HEK293 (cell line): ENCODE data around the gene XIRP1.

Experiments used
- CTCF ChIA-PET: fragments of 350-600 bp; formaldehyde crosslinking; extraction: SDS; loops from one replicate; lab custom pipeline; 2021; ENCODE audit warnings: antibody characterized with exemption; lab: Yijun Ruan, JAX
- POLR2A ChIA-PET: fragments of 300-600 bp; formaldehyde crosslinking; extraction: SDS; loops from one replicate; lab custom pipeline; 2020; ENCODE audit warnings: antibody characterized with exemption, inconsistent platforms; lab: Yijun Ruan, JAX
- H3K27ac ChIP-seq: fragments of 200-500 bp; sonication (Bioruptor generic); 2 replicates; pipeline ENCODE4 v1.5.1; 2014; ENCODE audit warnings: low read depth, low read length, control low read depth, inconsistent platforms; ENCODE audit errors: extremely low read depth
- H3K36me3 ChIP-seq, 2 experiments: fragments of 200-500 bp in 1 of 2; sonication (Bioruptor generic) in 1 of 2; 1 replicate in 1 of 2; 2 replicates in 1 of 2; pipeline ENCODE4 v1.5.1; 2014 to 2017; ENCODE audit warnings: inconsistent platforms in 2 of 2, low read length in 2 of 2; ENCODE audit not compliant: control insufficient read depth in 2 of 2, insufficient read depth in 1 of 2
- H3K4me1 ChIP-seq: fragments of 200-500 bp; sonication (Bioruptor generic); 2 replicates; pipeline ENCODE4 v1.5.1; 2014; ENCODE audit warnings: mild to moderate bottlenecking, low read length, inconsistent platforms; ENCODE audit not compliant: control insufficient read depth, insufficient read depth
- H3K4me3 ChIP-seq: 2 replicates; pipeline ENCODE4 v1.5.1; 2011; ENCODE audit warnings: low read depth, mild to moderate bottlenecking, control low read depth, low read length, moderate library complexity
- H3K9me3 ChIP-seq: fragments of 200-500 bp; sonication (Bioruptor generic); 2 replicates; pipeline ENCODE4 v1.5.1; 2014; ENCODE audit warnings: low read depth, low read length, inconsistent platforms; ENCODE audit not compliant: control insufficient read depth, insufficient read depth
- BCL11A ChIP-seq: fragments of 450-650 bp; formaldehyde crosslinking; IDR thresholded peaks from 2 replicates; pipeline ENCODE4 v1.5.1; 2016; ENCODE audit warnings: low read depth, missing biosample characterization, missing genetic modification characterization
- GLI2 ChIP-seq: fragments of 450-650 bp; formaldehyde crosslinking; IDR thresholded peaks from 2 replicates; pipeline ENCODE4; 2017; ENCODE audit warnings: missing biosample characterization, missing genetic modification characterization, low read depth, borderline replicate concordance
- GLI4 ChIP-seq: fragments of 450-650 bp; formaldehyde crosslinking; IDR thresholded peaks from 2 replicates; pipeline ENCODE4 v1.5.1; 2016; ENCODE audit warnings: missing biosample characterization, missing genetic modification characterization
- HIC1 ChIP-seq: fragments of 450-650 bp; formaldehyde crosslinking; IDR thresholded peaks from 2 replicates; pipeline ENCODE4 v1.5.1; 2016; ENCODE audit warnings: missing biosample characterization, missing genetic modification characterization
- PBX3 ChIP-seq: sonication (generic); formaldehyde crosslinking; IDR thresholded peaks from 2 replicates; pipeline ENCODE4 v1.8.1; 2022; ENCODE audit warnings: mild to moderate bottlenecking, moderate library complexity, missing genetic modification reagents
- SALL2 ChIP-seq: fragments of 450-650 bp; formaldehyde crosslinking; IDR thresholded peaks from 2 replicates; pipeline ENCODE4 v1.5.0; 2017; ENCODE audit warnings: missing biosample characterization, mild to moderate bottlenecking, missing genetic modification characterization, borderline replicate concordance
- SP3 ChIP-seq: fragments of 450-650 bp; formaldehyde crosslinking; IDR thresholded peaks from 2 replicates; pipeline ENCODE4 v1.5.1; 2016; ENCODE audit warnings: missing biosample characterization, missing genetic modification characterization
- TSHZ1 ChIP-seq: fragments of 450-650 bp; formaldehyde crosslinking; IDR thresholded peaks from 2 replicates; pipeline ENCODE4 v1.5.1; 2016; ENCODE audit warnings: missing biosample characterization, missing genetic modification characterization, borderline replicate concordance
- ZBTB8A ChIP-seq: fragments of 450-650 bp; formaldehyde crosslinking; IDR thresholded peaks from 2 replicates; pipeline ENCODE4 v1.5.1; 2016; ENCODE audit warnings: missing biosample characterization, missing genetic modification characterization
- ZNF132 ChIP-seq: fragments of 450-650 bp; formaldehyde crosslinking; IDR thresholded peaks from 2 replicates; pipeline ENCODE4 v1.5.1; 2017; ENCODE audit warnings: missing biosample characterization, missing genetic modification characterization, borderline replicate concordance
- ZNF223 ChIP-seq: fragments of 450-650 bp; formaldehyde crosslinking; IDR thresholded peaks from 2 replicates; pipeline ENCODE4 v1.5.1; 2016; ENCODE audit warnings: missing biosample characterization, missing genetic modification characterization
- ZNF26 ChIP-seq: fragments of 450-650 bp; formaldehyde crosslinking; IDR thresholded peaks from 2 replicates; pipeline ENCODE4 v1.5.1; 2016; ENCODE audit warnings: missing biosample characterization, missing genetic modification characterization
- ZNF266 ChIP-seq: fragments of 450-650 bp; formaldehyde crosslinking; IDR thresholded peaks from 2 replicates; pipeline ENCODE4 v1.5.1; 2016; ENCODE audit warnings: missing biosample characterization, missing genetic modification characterization, low read depth
- ZNF324 ChIP-seq: fragments of 450-650 bp; formaldehyde crosslinking; IDR thresholded peaks from 2 replicates; pipeline ENCODE4 v1.5.1; 2016; ENCODE audit warnings: missing biosample characterization, missing genetic modification characterization
- ZNF391 ChIP-seq: fragments of 450-650 bp; formaldehyde crosslinking; IDR thresholded peaks from 2 replicates; pipeline ENCODE4 v1.5.1; 2016; ENCODE audit warnings: low read depth, missing biosample characterization, missing genetic modification characterization, borderline replicate concordance
- ZNF48 ChIP-seq: fragments of 450-650 bp; formaldehyde crosslinking; IDR thresholded peaks from 2 replicates; pipeline ENCODE4 v1.5.1; 2016; ENCODE audit warnings: missing biosample characterization, missing genetic modification characterization
- ZNF513 ChIP-seq: fragments of 450-650 bp; IDR thresholded peaks from 2 replicates; pipeline ENCODE4 v1.5.1; 2018; ENCODE audit warnings: missing biosample characterization, missing genetic modification characterization
- ZNF521 ChIP-seq: fragments of 450-650 bp; formaldehyde crosslinking; IDR thresholded peaks from 2 replicates; pipeline ENCODE4 v1.5.1; 2017; ENCODE audit warnings: missing biosample characterization, mild to moderate bottlenecking, missing genetic modification characterization
- ZNF624 ChIP-seq: fragments of 450-650 bp; formaldehyde crosslinking; IDR thresholded peaks from 2 replicates; pipeline ENCODE4 v1.5.1; 2017; ENCODE audit warnings: missing biosample characterization, missing genetic modification characterization
- ZNF677 ChIP-seq: fragments of 450-650 bp; IDR thresholded peaks from 2 replicates; pipeline ENCODE4 v1.5.0; 2018; ENCODE audit warnings: missing biosample characterization, mild to moderate bottlenecking, missing genetic modification characterization, moderate library complexity
- ZNF692 ChIP-seq: fragments of 450-650 bp; formaldehyde crosslinking; IDR thresholded peaks from 2 replicates; pipeline ENCODE4 v1.5.1; 2016; ENCODE audit warnings: missing biosample characterization, missing genetic modification characterization
- ZNF701 ChIP-seq: fragments of 450-650 bp; formaldehyde crosslinking; IDR thresholded peaks from 2 replicates; pipeline ENCODE4 v1.5.1; 2016; ENCODE audit warnings: missing biosample characterization, missing genetic modification characterization
- ZNF768 ChIP-seq: fragments of 450-650 bp; formaldehyde crosslinking; IDR thresholded peaks from 2 replicates; pipeline ENCODE4 v1.5.1; 2018; ENCODE audit warnings: missing biosample characterization, mild to moderate bottlenecking, missing genetic modification characterization
- ZSCAN5A ChIP-seq: fragments of 450-650 bp; formaldehyde crosslinking; IDR thresholded peaks from 2 replicates; pipeline ENCODE4 v1.5.1; 2016; ENCODE audit warnings: missing biosample characterization, missing genetic modification characterization

XIRP1 gene

GRCh38 chr3:39134305-39134704, 58.1 kb downstream of the XIRP1 start:
- TF ChIP-seq ZBTB8A (no peak), ZNF513 (no peak), SALL2 (no peak), GLI2 (no peak), BCL11A (tag by site-specific recombination) (no peak), ZNF324 (tag by site-specific recombination) (no peak), ZSCAN5A (tag by site-specific recombination) (no peak), ZNF701 (no peak), ZNF132 (no peak), ZNF48 (tag by site-specific recombination) (no peak), ZNF624 (no peak), ZNF266 (tag by site-specific recombination) (no peak)
- no peaks in the 10 kb centered on the region for H3K36me3 ChIP-seq
- H3K9me3 ChIP-seq = no peaks in the 10 kb centered on the region
- ChIA-PET POLR2A (no interaction called here), CTCF (interaction anchor here (0.6 to 2.0 kb wide), 4 partner anchors 9 to 154 kb away, joined by 3 to 6 read pairs (median 4); no protein-coding TSS in a partner anchor)
- no peaks in the 10 kb centered on the region for H3K4me1 ChIP-seq
- H3K27ac ChIP-seq = no peak overlapping the region
- no peak overlapping the region for H3K4me3 ChIP-seq

GRCh38 chr3:39133822-39134221, 58.6 kb downstream of the XIRP1 start:
- Histone ChIP-seq H3K27ac (no peak overlapping the region), H3K4me1 (no peaks in the 10 kb centered on the region), H3K9me3 (no peaks in the 10 kb centered on the region), H3K4me3 (no peak overlapping the region), H3K36me3 (no peaks in the 10 kb centered on the region)
- ChIA-PET CTCF (interaction anchor here (0.6 to 2.0 kb wide), 3 partner anchors 8 to 155 kb away, joined by 3 to 6 read pairs (median 4); no protein-coding TSS in a partner anchor), POLR2A (no interaction called here)
- TF ChIP-seq SP3 (tag by site-specific recombination) (no peak), ZNF26 (no peak), ZNF677 (no peak), PBX3 (CRISPR knock-in tag) (no peak), ZNF521 (tag by site-specific recombination) (no peak), ZNF223 (tag by site-specific recombination) (no peak), HIC1 (tag by site-specific recombination) (no peak), ZNF768 (tag by site-specific recombination) (no peak), TSHZ1 (tag by site-specific recombination) (no peak), GLI4 (no peak), ZNF692 (tag by site-specific recombination) (no peak), ZNF391 (no peak)
